ENCODE results near the gene PDSS2.
"Not testable (repeated sequence)": the region's sequence is repeated elsewhere in the genome, so short reads cannot be mapped to it uniquely, and the experiment has no call there.

Gene PDSS2

DNA sequence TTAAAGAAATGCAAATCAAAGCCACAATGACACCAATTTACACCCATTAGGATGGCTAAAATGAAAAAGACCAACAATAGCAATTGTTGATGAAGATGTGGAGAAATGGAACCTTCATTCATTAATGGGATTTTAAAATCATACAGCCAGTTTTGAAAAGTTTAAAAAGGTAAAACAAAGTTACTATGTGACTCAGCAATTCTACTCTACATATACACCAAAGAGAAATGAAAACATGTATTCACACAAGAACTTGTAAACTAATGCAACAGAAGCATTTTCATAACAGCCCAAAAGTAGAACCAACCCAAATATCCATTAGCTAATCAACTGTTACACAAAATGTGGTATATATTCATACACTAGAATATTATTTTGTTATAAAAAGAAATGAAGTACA, 75.7 kb downstream of the PDSS2 start:
- in situ Hi-C loops (cut with MboI; ENCODE audit: low sequenced_read_pairs, unreplicated experiment) = no loop called here
- no peak for DNase-seq (ENCODE audit: low spot score)
- TF ChIP-seq, protein P1, sequence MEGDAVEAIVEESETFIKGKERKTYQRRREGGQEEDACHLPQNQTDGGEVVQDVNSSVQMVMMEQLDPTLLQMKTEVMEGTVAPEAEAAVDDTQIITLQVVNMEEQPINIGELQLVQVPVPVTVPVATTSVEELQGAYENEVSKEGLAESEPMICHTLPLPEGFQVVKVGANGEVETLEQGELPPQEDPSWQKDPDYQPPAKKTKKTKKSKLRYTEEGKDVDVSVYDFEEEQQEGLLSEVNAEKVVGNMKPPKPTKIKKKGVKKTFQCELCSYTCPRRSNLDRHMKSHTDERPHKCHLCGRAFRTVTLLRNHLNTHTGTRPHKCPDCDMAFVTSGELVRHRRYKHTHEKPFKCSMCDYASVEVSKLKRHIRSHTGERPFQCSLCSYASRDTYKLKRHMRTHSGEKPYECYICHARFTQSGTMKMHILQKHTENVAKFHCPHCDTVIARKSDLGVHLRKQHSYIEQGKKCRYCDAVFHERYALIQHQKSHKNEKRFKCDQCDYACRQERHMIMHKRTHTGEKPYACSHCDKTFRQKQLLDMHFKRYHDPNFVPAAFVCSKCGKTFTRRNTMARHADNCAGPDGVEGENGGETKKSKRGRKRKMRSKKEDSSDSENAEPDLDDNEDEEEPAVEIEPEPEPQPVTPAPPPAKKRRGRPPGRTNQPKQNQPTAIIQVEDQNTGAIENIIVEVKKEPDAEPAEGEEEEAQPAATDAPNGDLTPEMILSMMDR (IDR thresholded peaks at IDR 0.05; ENCODE audit: borderline replicate concordance, control extremely low read depth, extremely low read depth, insufficient read depth, missing control alignments) = no peak

DNA sequence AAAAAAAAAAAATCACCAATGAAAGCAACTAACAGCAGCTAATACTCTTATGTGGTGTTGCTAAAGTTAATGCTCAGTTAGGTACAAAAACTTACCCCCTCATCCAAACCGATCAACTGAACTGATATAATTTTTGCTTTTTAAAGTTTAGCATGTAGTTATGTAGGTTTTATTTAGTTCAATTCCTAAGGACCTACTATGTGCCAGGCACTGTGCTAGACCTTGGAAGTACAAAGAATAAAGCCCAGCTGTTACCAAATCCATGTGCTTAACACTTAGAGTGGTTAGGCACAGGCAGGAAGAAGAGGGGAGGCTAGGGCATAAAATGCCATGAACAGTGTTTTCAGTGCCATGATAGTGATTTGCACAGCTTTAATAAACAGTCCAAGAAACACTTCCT, 85.1 kb downstream of the PDSS2 start:
- TF ChIP-seq, protein P1 (IDR thresholded peaks at IDR 0.05; ENCODE audit: borderline replicate concordance, control extremely low read depth, extremely low read depth, insufficient read depth, missing control alignments) = no peak
- no peak for DNase-seq (ENCODE audit: low spot score)
- in situ Hi-C loops (cut with MboI; ENCODE audit: low sequenced_read_pairs, unreplicated experiment) = no loop called here

DNA sequence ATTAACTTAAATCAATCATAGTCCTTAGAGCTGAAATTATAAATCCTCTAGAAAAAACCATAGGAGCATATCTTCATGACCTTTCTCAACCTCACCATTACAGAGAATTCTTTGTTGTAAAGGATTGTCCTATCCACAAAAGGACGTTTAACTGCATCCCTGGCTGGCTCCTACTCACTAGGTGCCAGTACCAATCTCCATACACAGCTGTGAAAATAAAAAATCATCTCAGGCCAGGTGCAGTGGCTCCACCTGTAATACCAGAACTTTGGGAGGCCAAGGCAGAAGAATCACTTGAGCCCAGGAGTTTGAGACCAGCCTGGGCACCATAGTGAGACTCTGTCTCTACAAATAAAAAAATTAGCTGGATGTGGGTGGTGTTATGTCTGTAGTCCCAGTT, 89.9 kb downstream of the PDSS2 start:
- in situ Hi-C loops (cut with MboI; ENCODE audit: low sequenced_read_pairs, unreplicated experiment) = no loop called here
- no peak for DNase-seq (ENCODE audit: low spot score)
- TF ChIP-seq, protein P1 (IDR thresholded peaks at IDR 0.05; ENCODE audit: borderline replicate concordance, control extremely low read depth, extremely low read depth, insufficient read depth, missing control alignments) = no peak

DNA sequence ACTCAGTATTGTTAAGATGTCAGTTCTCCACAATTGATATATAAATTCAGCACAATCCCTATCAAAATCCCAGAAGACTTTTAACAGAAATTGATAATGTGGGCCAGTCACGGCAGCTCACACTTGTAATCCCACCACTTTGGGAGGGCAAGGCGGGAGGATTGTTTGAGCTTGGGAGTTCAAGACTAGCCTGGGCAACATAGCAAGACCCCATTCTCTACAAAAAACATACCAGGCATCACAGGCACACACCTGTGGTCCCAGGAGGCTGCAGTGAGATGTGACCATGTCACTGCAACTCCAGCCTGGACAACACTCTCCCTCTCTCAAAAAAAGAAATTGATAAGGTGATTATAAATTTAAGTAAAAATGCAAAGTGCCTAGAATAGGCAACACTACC, 90.9 kb downstream of the PDSS2 start:
- TF ChIP-seq, protein P1 (IDR thresholded peaks at IDR 0.05; ENCODE audit: borderline replicate concordance, control extremely low read depth, extremely low read depth, insufficient read depth, missing control alignments) = no peak
- no peak for DNase-seq (ENCODE audit: low spot score)
- in situ Hi-C loops (cut with MboI; ENCODE audit: low sequenced_read_pairs, unreplicated experiment) = no loop called here

DNA sequence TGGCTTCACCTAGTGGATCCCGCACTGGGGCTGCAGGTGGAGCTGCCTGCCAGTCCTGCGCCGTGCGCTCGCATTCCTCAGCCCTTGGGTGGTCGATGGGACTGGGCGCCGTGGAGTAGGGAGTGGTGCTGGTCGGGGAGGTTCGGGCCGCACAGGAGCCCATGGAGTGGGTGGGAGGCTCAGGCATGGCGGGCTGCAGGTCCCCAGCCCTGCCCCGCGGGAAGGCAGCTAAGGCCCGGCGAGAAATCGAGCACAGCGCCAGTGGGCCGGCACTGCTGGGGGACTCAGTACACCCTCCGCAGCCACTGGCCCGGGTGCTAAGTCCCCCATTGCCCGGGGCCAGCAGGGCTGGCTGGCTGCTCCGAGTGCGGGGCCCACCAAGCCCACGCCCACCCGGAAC, 95.2 kb downstream of the PDSS2 start:
- DNase-seq (ENCODE audit: low spot score); in situ Hi-C loops (cut with MboI; ENCODE audit: low sequenced_read_pairs, unreplicated experiment): not testable (repeated sequence)

DNA sequence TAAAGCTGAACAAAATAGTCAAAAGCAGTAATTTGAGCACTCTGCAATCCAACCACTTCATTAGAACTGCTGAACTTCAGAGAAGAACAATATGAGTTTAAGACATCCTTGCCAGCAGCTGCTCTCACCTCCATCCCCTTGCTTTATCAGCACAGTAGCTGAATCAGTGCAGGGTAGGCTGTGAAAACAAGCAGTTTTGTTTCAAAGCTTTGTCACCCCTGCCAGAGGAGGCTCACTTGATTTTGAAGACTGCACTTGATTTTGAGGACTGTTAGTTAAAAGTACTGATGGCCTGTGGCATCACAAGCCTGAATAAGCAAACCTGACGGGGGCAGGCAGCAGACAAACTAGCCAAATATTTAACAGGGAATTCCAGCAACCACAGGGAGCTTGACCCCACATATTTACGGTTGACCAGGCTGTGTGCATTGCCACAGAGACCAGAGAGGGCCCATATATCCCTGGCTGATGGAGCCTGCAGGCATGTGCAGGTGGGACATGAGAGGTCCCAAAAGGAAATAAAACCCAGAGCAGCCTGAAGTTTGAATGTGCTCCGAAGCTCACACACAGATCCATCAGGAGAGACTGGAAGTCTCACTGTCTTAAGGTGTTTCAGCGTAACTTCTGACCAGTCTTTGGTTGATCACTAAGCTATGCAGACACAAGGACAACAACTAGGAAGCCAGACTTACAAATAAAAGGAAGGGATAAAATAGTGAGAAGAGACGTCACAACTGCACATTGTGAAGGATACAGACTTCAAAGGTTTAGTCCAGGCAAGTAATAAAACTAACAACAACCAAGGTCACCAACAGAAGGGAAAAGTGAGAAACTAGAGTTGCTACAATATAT, 97.4 kb downstream of the PDSS2 start:
- TF ChIP-seq, protein P1 (IDR thresholded peaks at IDR 0.05; ENCODE audit: borderline replicate concordance, control extremely low read depth, extremely low read depth, insufficient read depth, missing control alignments) = no peak
- DNase-seq (ENCODE audit: low spot score) = no peak
- in situ Hi-C loops (cut with MboI; ENCODE audit: low sequenced_read_pairs, unreplicated experiment) = no loop called here

DNA sequence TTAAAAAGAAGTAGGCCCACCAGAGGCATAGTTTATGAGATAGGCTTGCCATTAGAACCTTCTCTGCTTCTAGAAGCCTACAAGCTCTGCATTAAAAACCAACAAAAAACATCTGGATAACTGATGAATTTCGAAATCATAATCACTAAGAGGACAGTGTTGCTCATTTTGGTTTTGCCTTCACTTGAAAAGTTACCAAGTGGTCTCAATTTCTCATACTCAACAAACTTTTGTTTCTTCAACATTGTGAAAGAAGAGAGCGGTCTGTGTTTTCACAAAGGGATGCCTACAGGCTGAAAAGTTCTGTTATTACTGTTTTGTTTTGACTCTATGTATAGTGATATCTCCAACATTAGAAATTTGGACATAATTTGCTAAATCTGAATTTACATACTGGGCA, 98.9 kb downstream of the PDSS2 start:
- TF ChIP-seq, protein P1 (IDR thresholded peaks at IDR 0.05; ENCODE audit: borderline replicate concordance, control extremely low read depth, extremely low read depth, insufficient read depth, missing control alignments) = no peak
- DNase-seq (ENCODE audit: low spot score) = no peak
- in situ Hi-C loops (cut with MboI; ENCODE audit: low sequenced_read_pairs, unreplicated experiment) = no loop called here

Data from GM13976 (cell line).